Breast epithelium (tissue), 3 donors: ENCODE data around the gene GET4.

ENCODE experiments used
- POLR2A ChIP-seq: fragments of 450-650 bp; IDR thresholded peaks from one replicate; pipeline ENCODE4 v1.6.1; 2016; ENCODE audit warnings: antibody characterized with exemption, mild to moderate bottlenecking, moderate library complexity
- POLR2AphosphoS5 ChIP-seq, 3 donors: sonication (generic); formaldehyde crosslinking; IDR thresholded peaks; one replicate each; pipeline ENCODE4 v1.6.1; 2017; ENCODE audit warnings: antibody characterized with exemption in 3 of 3
- TF ChIP-seq, protein P1 (sequence below), 3 donors: fragments of 450-650 bp; IDR thresholded peaks; one replicate each; pipeline ENCODE4 v1.5.1; 2016 to 2017; ENCODE audit warnings: antibody characterized with exemption in 3 of 3, mild to moderate bottlenecking in 3 of 3, moderate library complexity in 3 of 3

DNA sequence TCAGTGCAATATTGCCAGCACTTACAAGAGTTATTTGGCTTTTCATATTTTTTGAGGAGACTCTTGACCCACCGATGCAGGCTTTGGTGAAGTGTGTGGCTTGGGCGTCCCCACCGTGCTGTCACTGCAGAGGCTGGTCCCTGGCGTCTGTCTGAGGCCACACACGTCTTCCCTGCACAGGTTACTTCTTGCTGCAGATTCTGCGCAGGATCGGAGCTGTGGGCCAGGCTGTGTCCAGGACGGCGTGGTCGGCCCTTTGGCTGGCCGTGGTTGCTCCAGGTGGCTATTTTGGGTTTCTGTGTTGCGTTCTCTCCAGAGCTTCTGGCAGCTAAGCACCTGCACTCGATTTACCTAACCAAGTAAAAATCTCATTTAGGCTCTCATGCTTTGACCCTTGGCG, 25.1 kb upstream of the GET4 start:
- TF ChIP-seq, protein P1, sequence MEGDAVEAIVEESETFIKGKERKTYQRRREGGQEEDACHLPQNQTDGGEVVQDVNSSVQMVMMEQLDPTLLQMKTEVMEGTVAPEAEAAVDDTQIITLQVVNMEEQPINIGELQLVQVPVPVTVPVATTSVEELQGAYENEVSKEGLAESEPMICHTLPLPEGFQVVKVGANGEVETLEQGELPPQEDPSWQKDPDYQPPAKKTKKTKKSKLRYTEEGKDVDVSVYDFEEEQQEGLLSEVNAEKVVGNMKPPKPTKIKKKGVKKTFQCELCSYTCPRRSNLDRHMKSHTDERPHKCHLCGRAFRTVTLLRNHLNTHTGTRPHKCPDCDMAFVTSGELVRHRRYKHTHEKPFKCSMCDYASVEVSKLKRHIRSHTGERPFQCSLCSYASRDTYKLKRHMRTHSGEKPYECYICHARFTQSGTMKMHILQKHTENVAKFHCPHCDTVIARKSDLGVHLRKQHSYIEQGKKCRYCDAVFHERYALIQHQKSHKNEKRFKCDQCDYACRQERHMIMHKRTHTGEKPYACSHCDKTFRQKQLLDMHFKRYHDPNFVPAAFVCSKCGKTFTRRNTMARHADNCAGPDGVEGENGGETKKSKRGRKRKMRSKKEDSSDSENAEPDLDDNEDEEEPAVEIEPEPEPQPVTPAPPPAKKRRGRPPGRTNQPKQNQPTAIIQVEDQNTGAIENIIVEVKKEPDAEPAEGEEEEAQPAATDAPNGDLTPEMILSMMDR (IDR thresholded peaks at IDR 0.05) = no peak
- TF ChIP-seq POLR2AphosphoS5 (IDR thresholded peaks at IDR 0.05) = no peak
- TF ChIP-seq POLR2A = no peak
